Thyroid gland (tissue), 4 donors: ENCODE data around the gene PRKRA.

Experiments
- CTCF ChIP-seq, 6 experiments: fragments of 200-600 bp in 3 of 6; fragments of 450-650 bp in 3 of 6; sonication (generic) in 3 of 6; IDR thresholded peaks; one replicate each; pipeline ENCODE4 v1.5.1; 2016 to 2019; ENCODE audit warnings: antibody characterized with exemption in 6 of 6, mild to moderate bottlenecking in 2 of 6, inconsistent platforms in 1 of 6, moderate library complexity in 1 of 6
- POLR2A ChIP-seq, 2 donors: fragments of 450-650 bp; IDR thresholded peaks; one replicate each; pipeline ENCODE4 v1.6.1; 2017; ENCODE audit warnings: antibody characterized with exemption in 2 of 2, mild to moderate bottlenecking in 2 of 2, moderate library complexity in 1 of 2

GRCh38 chr2:178386986-178387597 is 63.9 kb downstream of the PRKRA start:
- TF ChIP-seq CTCF (IDR thresholded peaks at IDR 0.05) (no peak), POLR2A (IDR thresholded peaks at IDR 0.05) (no peak)
